T-helper 2 cell (primary cell): ENCODE results near the gene NXPE4.
"Not testable (repeated sequence)": the region's sequence is repeated elsewhere in the genome, so short reads cannot be mapped to it uniquely, and the experiment has no call there.

Source experiments
- DNase-seq, 5 experiments: peaks; one replicate each; pipeline versions ENCODE4 v3.0.0 to v3.0.0-alpha.2; 2012 to 2022
- total RNA-seq, 2 donors: gene quantifications; one replicate each; lab custom pipeline; 2026; lab: John Stamatoyannopoulos, UW

Gene NXPE4
- total RNA-seq, result 0 reads per million in 2 donors

DNA sequence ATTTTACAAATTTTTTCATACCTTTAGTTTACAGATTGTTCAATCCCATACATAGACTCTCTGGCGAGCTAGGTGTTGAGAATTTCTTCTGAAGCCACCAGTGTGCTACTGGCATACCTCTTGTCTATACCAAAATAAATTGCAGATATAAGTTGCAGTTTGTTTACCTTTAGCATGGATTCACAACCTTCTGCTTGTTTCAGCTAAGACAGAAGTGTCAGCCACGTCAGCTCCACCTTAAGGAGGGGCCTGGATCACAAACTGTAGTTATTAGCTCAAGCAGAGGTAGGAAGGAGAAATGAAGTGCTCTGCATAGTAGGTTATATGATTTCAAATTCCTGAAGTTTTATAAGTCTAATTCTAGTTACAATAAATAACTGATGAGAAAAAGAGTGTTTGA is at the start of gene NXPE4:
NXPE4 (minus strand) TSS at position 216 of the 400 bp plus-strand sequence. CDS start 1,027 bp downstream, outside the sequence.
- DNase-seq, result no peak

DNA sequence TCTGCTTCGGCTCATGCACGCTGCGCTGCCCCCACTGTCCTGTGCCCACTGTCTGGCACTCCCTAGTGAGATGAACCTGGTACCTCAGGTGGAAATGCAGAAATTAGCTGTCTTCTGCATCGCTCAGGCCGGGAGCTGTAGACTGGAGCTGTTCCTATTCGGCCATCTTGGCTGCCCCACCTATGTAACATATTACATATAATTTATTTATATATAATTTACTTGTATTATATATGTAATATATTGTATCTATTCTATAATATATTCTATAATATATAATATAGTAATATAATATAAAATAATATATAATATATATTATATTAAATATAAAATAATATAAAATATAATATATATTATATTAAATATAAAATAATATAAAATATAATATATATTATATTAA is 43.9 kb upstream of the NXPE4 start:
- not testable (repeated sequence) for DNase-seq

DNA sequence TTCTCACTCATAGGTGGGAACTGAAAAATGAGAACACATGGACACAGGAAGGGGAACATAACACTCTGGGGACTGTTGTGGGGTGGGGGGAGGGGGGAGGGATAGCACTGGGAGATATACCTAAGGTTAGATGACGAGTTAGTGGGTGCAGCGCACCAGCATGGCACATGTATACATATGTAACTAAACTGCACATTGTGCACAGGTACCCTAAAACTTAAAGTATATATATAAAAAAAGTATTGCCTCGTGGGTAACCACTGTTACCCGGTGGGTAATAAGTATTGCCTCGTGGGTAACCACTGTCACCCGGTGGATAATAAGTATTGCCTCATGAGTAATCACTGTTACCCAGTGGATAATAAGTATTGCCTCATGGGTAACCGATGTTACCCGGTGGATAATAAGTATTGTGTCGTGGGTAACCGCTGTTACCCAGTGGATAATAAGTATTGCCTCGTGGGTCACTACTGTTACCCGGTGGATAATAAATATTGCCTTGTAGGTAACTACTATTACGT is 35.9 kb upstream of the NXPE4 start:
- DNase-seq, result peak in 1 of 5 experiments; percentile 65

DNA sequence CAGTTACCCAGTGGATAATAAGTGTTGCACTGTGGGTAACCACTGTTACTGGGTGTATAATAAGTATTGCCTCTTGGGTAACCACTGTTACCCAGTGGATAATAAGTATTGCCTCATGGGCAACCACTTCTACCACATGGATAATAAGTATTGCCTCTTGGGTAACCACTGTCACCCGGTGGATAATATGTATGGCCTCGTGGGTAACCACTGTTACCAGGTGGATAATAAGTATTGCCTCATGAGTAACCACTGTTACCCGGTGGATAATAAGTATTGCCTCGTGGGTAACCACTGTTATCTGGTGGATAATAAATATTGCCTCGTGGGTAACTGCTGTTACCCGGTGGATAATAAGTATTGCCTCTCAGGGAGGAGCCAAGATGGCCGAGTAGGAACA is 29.7 kb upstream of the NXPE4 start:
- no peak for DNase-seq

DNA sequence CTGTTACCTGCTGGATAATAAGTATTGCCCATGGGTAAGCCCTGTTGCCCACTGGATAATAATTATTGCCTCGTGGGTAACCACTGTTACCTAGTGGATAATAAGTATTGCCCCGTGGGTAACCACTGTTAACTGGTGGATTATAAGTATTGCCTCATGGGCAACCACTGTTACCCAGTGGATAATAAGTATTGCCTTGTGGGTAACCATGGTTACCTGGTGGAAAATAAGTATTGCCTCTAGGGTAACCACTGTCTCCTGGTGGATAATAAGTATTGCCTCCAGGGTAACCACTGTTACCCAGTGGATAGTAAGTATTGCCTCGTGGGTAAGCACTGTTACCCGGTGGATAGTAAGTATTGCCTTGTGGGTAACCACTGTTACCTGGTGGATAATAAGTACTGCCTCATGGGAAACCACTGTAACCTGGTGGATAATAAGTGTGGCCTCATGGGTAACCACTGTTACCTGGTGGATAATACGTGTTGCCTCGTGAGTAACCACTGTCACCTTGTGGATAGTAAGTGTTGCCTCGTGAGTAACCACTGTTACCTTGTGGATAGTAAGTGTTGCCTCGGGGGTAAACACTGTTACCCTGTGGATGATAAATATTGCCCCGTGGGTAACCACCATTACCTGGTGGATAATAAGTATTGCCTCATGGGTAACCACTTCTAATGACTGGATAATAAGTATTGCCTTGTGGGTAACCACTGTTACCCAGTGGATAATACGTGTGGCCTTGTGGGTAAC is 29.0 kb upstream of the NXPE4 start:
- DNase-seq, result no peak

DNA sequence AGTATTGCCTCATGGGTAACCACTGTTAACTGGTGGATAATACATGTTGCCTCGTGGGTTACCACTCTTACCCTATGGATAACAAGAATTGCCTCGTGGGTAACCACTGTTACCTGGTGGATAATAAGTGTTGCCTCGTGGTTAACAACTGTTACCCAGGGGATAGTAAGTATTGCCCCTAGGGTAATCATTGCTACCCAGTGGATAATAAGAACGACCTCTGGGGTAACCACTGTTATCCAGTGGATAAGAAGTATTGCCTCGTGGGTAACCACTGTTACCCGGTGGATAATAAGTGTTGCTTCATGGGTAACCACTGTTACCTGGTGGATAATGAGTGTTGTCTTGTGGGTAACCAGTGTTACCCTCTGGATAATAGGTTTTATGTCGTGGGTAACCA is 28.1 kb upstream of the NXPE4 start:
- DNase-seq, result no peak

DNA sequence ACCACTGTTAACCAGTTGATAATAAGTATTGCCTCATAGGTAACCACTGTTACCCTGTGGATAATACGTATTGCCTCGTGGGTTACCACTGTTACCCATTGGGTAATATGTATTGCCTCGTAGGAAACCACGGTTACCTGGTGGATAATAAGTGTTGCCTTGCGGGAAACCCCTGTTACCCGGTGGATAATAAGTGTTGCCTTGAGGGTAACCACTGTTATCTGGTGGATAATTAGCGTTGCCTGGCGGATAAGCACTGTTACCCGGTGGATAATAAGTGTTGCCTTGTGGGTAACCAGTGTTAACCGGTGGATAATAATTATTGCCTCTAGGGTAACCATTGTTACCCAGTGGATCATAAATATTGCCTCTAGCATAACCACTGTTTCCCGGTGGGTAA is 27.3 kb upstream of the NXPE4 start:
- no peak for DNase-seq

DNA sequence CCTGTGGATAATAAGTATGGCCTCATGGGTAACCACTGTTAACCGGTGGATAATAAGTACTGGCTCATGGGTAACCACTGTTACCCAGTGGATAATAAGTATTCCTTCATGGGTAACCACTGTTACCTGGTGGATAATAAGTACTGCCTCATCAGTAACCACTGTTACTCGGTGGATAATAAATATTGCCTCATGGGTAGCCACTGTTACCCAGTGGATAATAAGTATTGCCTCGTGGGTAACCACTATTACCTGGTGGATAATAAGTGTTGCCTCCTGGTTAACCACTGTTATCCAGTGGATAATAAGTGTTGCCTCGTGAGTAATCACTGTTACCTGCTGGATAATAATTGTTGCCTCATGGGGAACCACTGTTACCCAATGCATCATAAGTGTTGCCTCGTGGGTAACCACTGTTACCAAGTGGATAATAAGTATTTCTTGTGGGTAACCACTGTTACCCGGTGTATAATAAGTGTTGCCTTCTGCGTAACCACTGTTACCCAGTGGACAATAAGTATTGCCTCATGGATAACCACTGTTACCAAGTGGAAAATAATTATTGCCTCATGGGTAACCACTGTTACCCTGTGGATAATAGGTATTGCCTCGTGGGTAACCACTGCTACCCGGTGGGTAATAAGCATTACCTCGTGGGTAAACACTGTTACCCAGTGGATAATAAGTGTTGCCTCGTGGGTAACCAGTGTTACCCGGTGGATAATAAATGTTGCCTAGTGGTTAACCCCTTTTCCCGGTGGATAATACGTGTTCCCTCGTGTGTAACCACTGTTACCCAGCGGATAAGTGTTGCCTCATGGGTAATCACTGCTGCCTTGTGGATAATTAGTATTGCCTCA is 26.6 kb upstream of the NXPE4 start:
- DNase-seq, result no peak

DNA sequence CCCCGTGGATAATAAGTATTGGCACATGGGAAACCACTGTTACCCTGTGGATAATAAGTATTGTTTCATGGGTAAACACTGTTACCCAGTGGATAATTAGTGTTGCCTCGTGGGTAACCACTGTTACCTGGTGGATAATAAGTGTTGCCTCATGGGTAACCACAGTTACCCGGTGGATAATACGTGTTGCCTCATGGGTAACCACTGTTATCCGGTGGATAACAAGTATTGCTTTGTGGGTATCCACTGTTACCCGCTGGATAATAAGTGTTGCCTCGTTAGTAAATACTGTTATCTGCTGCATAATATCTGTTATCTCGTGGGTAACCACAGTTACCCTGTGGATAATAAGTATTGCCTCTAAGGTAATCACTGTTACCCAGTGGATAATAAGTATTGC is 25.5 kb upstream of the NXPE4 start:
- DNase-seq, result no peak

DNA sequence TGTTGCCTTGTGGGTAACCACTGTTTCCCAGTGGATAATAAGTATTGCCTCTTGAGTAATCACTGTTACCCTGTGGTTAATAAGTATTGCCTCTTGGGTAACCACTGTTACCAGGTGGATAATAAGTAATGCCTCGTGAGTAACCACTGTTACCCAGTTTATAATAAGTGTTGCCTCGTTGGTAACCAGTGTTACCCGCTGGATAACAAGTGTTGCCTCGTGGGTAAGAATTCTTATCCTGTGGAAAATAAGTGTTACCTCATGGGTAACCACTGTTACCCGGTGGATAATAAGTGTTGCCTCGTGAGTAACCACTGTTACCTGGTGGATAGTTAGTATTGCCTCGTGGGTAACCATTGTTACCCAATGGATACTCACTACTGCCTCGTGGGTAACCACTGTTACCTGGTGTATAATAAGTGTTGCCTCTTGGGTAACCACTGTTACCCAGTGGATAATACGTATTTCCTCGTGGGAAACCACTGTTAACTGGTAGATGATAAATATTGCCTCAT is 24.1 kb upstream of the NXPE4 start:
- no peak for DNase-seq

DNA sequence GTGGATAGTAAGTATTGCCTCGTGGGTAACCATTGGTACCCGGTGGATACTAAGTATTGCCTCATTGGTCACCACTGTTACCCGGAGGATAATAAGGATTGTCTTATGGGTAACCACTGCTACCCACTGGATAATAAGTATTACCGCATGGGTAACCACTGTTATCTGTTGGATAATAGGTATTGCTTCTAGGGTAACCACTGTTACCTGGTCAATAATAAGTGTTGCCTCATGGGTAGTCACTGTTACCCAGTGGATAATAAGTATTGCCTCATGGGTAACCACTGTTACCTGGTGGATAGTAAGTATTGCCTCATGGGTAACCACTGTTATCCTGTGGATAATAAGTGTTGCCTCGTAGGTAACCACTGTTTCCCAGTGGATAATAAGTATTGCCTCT is 22.6 kb upstream of the NXPE4 start:
- no peak for DNase-seq

DNA sequence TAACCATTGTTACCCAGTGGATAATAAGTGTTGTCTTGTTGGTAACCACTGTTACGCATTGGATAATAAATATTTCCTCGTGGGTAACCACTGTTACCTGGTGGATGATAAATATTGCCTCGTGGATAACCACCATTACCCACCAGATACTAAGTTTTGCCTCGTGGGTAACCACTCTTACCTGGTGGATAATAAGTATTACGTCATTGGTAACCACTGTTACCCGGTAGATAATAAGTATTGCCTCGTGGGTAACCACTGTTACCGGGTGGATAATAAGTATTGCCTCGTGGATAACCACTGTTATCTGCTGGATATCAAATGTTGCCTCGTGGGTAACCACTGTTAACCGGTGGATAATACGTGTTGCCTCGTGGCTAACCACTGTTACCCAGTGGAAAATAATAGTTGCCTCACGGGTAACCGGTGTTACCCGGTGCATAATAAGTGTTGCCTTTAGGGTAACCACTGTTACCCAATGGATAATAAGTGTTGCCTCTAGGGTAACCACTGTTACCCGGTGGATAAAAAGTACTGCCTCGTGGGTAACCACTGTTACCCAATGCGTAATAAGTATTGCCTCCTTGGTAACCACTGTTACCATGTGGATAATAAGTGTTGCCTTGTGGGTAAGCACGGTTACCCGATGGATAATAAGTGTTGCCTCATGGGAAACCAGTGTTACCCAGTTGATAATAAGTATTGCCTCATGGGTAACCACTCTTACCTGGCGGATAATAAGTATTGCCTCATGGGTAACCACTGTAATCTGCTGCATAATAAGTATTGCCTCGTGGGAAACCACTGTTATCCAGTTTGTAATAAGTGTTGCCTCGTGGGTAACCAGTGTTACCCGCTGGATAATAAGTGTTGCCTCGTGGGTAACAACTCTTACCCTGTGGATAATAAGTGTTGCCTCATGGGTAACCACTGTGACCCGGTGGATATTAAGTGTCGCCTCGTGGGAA is 21.9 kb upstream of the NXPE4 start:
- no peak for DNase-seq

DNA sequence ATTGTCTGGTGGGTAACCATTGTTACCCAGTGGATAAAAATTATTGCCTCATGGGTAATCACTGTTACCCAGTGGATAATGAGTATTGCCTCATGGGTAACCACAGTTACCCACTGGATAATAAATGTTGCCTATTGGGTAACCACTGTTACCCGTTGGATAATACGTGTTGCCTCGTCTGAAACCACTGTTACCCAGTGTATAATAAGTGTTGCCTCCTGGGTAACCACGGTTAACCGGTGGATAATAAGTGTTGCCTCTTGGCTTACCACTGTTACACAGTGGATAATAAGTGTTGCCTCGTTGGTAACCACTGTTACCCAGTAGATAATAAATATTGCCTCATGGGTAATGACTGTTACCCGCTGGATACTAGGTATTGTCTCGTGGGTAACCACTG is 20.9 kb upstream of the NXPE4 start:
- DNase-seq, result no peak

DNA sequence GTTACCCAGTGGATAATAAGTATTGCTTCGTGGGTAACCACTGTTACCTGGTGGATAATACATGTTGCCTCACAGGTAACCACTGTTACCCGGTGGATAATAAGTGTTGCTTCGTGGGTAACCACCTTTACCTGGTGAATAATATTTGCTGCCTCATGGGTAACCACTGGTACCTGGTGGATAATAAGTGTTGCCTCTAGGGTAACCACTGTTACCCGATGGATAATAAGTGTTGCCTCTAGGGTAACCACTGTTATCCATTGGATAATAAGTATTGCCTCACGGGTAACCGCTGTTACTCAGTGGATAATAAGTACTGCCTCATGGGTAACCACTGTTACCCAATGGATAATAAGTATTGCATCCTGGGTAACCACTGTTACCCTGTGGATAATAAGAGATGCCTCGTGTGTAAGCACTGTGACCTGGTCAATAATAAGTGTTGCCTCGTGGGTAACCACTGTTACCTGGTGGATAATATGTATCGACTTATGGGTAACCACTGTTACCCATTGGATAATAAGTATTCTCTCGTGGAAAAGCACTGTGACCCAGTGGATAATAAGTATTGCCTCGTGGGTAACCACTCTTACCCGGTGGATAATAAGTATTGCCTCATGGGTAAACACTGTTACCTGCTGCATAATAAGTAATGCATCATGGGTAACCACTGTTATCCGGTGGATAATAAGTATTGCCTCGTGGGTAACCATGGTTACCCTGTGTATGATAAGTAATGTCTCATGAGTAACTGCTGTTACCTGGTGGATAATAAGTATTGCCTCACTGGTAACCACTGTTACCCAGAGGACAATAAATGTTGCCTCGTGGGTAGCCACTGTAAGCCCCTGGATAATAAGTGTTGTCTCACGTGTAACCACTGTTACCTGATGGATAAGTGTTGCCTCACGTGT is 20.1 kb upstream of the NXPE4 start:
- DNase-seq, result no peak

DNA sequence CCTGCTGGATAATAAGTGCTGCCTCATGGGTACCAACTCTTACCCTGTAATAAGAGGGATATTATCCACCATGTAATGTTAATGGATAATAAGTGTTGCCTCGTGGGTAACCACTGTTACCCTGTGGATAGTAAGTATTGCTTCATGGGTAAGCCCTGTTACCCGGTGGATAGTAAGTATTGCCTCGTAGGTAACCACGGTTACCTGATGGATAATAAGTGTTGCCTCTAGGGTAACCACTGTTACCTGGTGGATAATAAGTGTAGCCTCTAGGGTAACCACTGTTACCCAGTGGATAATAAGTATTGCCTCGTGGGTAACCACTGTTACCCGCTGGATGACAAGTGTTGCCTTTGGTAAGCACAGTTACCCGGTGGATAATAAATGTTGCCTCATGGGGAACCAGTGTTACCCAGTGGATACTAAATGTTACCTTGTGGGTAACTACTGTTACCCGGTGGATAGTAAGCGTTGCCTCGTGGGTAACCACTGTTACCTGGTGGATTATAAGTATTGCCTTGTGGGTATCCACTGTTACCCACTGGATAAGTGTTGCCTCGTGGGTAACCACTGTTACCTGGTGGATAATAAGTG is 18.6 kb upstream of the NXPE4 start:
- no peak for DNase-seq

DNA sequence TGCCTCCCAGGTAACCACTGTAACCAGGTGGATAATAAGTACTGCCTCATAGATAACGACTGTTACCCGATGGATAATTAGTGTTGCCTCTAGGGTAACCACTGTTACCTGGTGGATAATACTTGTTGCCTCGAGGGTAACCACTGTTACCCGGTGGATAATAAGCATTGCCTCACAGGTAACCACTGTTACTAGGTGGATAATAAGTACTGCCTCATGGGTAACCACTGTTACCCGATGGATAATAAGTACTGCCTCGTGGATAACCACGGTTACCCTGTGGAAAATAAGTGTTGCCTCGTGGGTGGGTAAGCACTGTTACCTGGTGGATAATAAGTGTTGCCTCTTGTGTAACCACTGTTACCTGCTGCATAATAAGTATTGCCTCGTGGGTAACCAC is 17.5 kb upstream of the NXPE4 start:
- DNase-seq, result not testable (repeated sequence)

DNA sequence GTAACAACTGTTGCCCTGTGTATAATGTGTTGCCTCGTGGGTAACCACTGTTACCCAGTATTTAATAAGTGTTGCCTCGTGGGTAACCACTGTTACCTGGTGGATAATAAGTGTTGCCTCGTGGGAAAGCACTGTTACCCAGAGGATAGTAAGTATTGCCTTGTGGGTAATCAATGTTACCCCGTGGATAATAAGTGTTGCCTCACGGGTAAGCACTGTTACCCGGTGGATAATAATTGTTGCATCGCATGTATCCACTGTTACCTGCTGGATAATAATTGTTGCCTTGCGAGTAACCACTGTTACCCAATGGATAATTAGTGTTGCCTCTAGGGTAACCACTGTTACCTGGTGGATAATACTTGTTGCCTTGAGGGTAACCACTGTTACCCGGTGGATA is 17.1 kb upstream of the NXPE4 start:
- no peak for DNase-seq

DNA sequence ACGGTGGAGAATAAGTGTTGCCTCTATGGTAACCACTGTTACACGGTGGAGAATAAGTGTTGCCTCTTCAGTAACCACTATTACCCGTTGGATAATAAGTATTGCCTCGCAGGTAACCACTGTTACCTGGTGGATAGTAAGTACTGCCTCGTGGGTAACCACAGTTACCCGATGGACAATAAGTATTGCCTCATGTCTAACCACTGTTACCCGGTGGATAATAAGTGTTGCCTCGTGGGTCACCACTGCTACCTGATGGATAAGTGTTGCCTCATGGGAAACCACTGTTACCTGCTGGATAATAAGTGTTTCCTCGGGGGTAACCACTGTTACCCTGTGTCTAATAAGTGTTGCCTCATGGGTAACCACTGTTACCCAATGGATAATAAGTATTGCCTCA is 16.6 kb upstream of the NXPE4 start:
- not testable (repeated sequence) for DNase-seq

DNA sequence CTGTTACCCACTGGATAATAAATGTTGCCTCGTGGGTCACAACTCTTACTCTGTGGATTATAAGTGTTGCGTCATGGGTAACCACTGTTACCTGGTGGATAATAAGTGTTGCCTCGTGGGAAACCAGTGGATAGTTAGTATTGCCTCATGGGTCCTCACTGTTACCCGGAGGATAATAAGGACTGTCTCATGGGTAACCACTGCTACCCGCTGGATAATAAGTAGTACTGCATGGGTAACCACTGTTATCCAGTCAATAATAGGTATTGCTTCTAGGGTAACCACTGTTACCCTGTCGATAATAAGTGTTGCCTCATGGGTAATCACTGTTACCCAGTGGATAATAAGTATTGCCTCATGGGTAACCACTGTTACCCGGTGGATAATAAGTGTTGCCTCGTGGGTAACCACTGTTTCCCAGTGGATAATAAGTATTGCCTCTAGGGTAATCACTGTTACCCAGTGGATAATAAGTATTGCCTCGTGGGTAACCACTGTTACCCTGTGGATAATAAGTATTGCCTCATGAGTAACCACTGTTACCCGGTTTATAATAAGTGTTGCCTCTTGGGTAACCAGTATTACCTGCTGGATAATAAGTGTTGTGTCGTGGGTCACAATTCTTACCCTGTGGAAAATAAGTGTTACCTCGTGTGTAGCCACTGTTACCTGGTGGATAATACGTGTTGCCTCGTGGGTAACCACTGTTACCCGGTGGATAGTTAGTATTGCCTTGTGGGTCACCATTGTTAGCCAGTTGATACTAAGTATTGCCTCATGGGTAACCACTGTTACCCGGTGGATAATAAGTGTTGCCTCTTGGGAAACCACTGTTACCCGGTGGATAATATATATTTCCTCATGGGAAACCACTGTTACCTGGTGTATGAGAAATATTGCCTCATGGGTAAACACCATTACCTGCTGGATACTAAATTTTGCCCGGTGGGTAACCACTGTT is 15.7 kb upstream of the NXPE4 start:
- no peak for DNase-seq

DNA sequence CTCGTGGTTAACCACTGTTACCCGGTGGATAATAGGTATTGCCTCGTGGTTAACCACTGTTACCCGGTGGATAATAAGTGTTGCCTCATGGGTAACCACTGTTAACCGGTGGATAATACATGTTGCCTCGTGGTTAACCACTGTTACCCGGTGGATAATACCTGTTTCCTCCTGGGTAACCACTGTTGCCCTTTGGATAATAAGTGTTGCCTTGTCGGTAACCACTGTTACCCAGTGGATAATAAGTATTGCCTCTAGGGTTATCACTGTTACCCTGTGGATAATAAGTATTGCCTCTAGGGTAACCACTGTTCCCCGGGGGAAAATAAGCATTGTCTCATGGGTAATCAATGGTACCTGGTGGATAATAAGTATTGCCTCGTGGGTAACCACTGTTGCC is 15.0 kb upstream of the NXPE4 start:
- no peak for DNase-seq
